H9 (cell line): ENCODE data around the gene PRTFDC1. TPM values are rescaled to one million over a fixed set of nuclear protein-coding genes. Genes with fewer than 3 reads are reported as not detected.

ENCODE experiments used
- DNase-seq: peaks from one replicate; pipeline ENCODE4 v3.0.0-alpha.2; 2017
- H2AFZ ChIP-seq: one replicate; pipeline ENCODE4 v1.6.1; 2013; ENCODE audit warnings: mild to moderate bottlenecking, low read length, control low read depth, moderate library complexity
- H2AK5ac ChIP-seq: 2 replicates; pipeline ENCODE4 v1.6.1; 2013; ENCODE audit warnings: low read length, control low read depth, mixed read lengths; ENCODE audit not compliant: insufficient read length
- H2BK120ac ChIP-seq: one replicate; pipeline ENCODE4 v1.6.1; 2013; ENCODE audit warnings: low read depth, mild to moderate bottlenecking, low read length, control low read depth, inconsistent platforms; ENCODE audit not compliant: poor library complexity, severe bottlenecking
- H2BK12ac ChIP-seq: 2 replicates; pipeline ENCODE4 v1.6.1; 2013; ENCODE audit warnings: low read length, control low read depth, mixed read lengths, low read depth; ENCODE audit not compliant: insufficient read length
- H2BK15ac ChIP-seq: 2 replicates; pipeline ENCODE4 v1.6.1; 2013; ENCODE audit warnings: low read depth, low read length, control low read depth
- H2BK20ac ChIP-seq: one replicate; pipeline ENCODE4 v1.6.1; 2013; ENCODE audit warnings: low read depth, mild to moderate bottlenecking, low read length, control low read depth, inconsistent platforms; ENCODE audit not compliant: poor library complexity, severe bottlenecking
- H2BK5ac ChIP-seq: 2 replicates; pipeline ENCODE4 v1.6.1; 2013; ENCODE audit warnings: low read length, control low read depth, mixed read lengths; ENCODE audit not compliant: insufficient read length
- H3K14ac ChIP-seq: 2 replicates; pipeline ENCODE4 v1.6.1; 2013; ENCODE audit warnings: low read length, control low read depth; ENCODE audit not compliant: insufficient read depth
- H3K18ac ChIP-seq: 2 replicates; pipeline ENCODE4 v1.6.1; 2013; ENCODE audit warnings: low read depth, mild to moderate bottlenecking, mixed read lengths, low read length, control low read depth; ENCODE audit not compliant: insufficient read length
- H3K23ac ChIP-seq: 2 replicates; pipeline ENCODE4 v1.6.1; 2013; ENCODE audit warnings: low read length, control low read depth, mixed read lengths, low read depth; ENCODE audit not compliant: insufficient read length
- H3K23me2 ChIP-seq: 2 replicates; pipeline ENCODE4 v1.6.1; 2013; ENCODE audit warnings: low read depth, mild to moderate bottlenecking, mixed read lengths, low read length, control low read depth; ENCODE audit not compliant: insufficient read length, poor library complexity, severe bottlenecking
- H3K27ac ChIP-seq: 2 replicates; pipeline ENCODE4 v1.5.1; 2013; ENCODE audit warnings: low read length, control low read depth, mixed read lengths, low read depth; ENCODE audit not compliant: insufficient read length
- H3K27me3 ChIP-seq: 2 replicates; pipeline ENCODE4 v1.6.1; 2013; ENCODE audit warnings: low read length, control low read depth, inconsistent platforms; ENCODE audit not compliant: insufficient read depth
- H3K4ac ChIP-seq: 2 replicates; pipeline ENCODE4 v1.6.1; 2013; ENCODE audit warnings: low read depth, mild to moderate bottlenecking, control low read depth, inconsistent platforms, low read length, moderate library complexity
- H3K4me1 ChIP-seq: 2 replicates; pipeline ENCODE4 v1.6.1; 2013; ENCODE audit warnings: low read length, control low read depth, inconsistent platforms; ENCODE audit not compliant: insufficient read depth
- H3K4me2 ChIP-seq: 2 replicates; pipeline ENCODE4 v1.6.1; 2013; ENCODE audit warnings: low read length, control low read depth, mixed read lengths; ENCODE audit not compliant: insufficient read length, insufficient read depth
- H3K56ac ChIP-seq: 2 replicates; pipeline ENCODE4 v1.6.1; 2013; ENCODE audit warnings: low read depth, mild to moderate bottlenecking, mixed read lengths, low read length, control low read depth; ENCODE audit not compliant: insufficient read length
- H3K79me1 ChIP-seq: 2 replicates; pipeline ENCODE4 v1.6.1; 2013; ENCODE audit warnings: low read depth, mild to moderate bottlenecking, moderate library complexity, low read length, control low read depth, inconsistent platforms; ENCODE audit not compliant: insufficient read depth, poor library complexity, severe bottlenecking
- H3K79me2 ChIP-seq: 2 replicates; pipeline ENCODE4 v1.6.1; 2013; ENCODE audit warnings: low read length, control low read depth, inconsistent platforms; ENCODE audit not compliant: insufficient read depth
- H3K9ac ChIP-seq: 2 replicates; pipeline ENCODE4 v1.6.1; 2013; ENCODE audit warnings: low read length, control low read depth, mixed read lengths; ENCODE audit not compliant: insufficient read length; ENCODE audit errors: extremely low read depth
- H3K9me3 ChIP-seq: one replicate; pipeline ENCODE4 v1.6.1; 2013; ENCODE audit warnings: low read depth, low read length, inconsistent platforms; ENCODE audit not compliant: control insufficient read depth
- H3T11ph ChIP-seq: one replicate; pipeline ENCODE4 v1.6.1; 2013; ENCODE audit warnings: mild to moderate bottlenecking, low read length, control low read depth, inconsistent platforms
- H4K20me1 ChIP-seq: one replicate; pipeline ENCODE4 v1.6.1; 2013; ENCODE audit not compliant: control insufficient read depth, insufficient read length, insufficient read depth
- H4K5ac ChIP-seq: 2 replicates; pipeline ENCODE4 v1.6.1; 2013; ENCODE audit warnings: low read depth, mild to moderate bottlenecking, mixed read lengths, low read length, control low read depth; ENCODE audit not compliant: insufficient read length
- H4K8ac ChIP-seq: replicated peaks from 2 replicates; pipeline ENCODE4 v1.6.1; 2013; ENCODE audit warnings: low read length, control low read depth, mixed read lengths, low read depth; ENCODE audit not compliant: insufficient read length
- H4K91ac ChIP-seq: 2 replicates; pipeline ENCODE4 v1.6.1; 2013; ENCODE audit warnings: low read depth, mild to moderate bottlenecking, moderate library complexity, mixed read lengths, low read length, control low read depth; ENCODE audit not compliant: insufficient read length
- H3K27ac Mint-ChIP-seq, 3 experiments: 2 replicates in 2 of 3; 3 replicates in 1 of 3; pipeline ENCODE4 v1.8.0; 2020 to 2021; ENCODE audit warnings: mixed read lengths in 3 of 3, mild to moderate bottlenecking in 1 of 3, moderate library complexity in 1 of 3
- H3K27me3 Mint-ChIP-seq: 2 replicates; pipeline ENCODE4 v1.8.0; 2021; ENCODE audit warnings: low read depth, mild to moderate bottlenecking, moderate library complexity, mixed read lengths
- H3K36me3 Mint-ChIP-seq, 3 experiments: 2 replicates in 2 of 3; 3 replicates in 1 of 3; pipeline ENCODE4 v1.8.0; 2020 to 2021; ENCODE audit warnings: low read depth in 3 of 3, mixed read lengths in 3 of 3; ENCODE audit not compliant: insufficient read depth in 1 of 3
- H3K4me1 Mint-ChIP-seq, 2 experiments: 2 replicates each; pipeline ENCODE4 v1.8.0; 2020; ENCODE audit warnings: mixed read lengths in 2 of 2
- H3K4me3 Mint-ChIP-seq, 2 experiments: 2 replicates in 1 of 2; 3 replicates in 1 of 2; pipeline ENCODE4 v1.8.0; 2020 to 2021; ENCODE audit warnings: mild to moderate bottlenecking in 2 of 2, mixed read lengths in 2 of 2, moderate library complexity in 1 of 2
- H3K9me3 Mint-ChIP-seq, 2 experiments: 2 replicates in 1 of 2; 3 replicates in 1 of 2; pipeline ENCODE4 v1.8.0; 2020; ENCODE audit warnings: mild to moderate bottlenecking in 2 of 2, mixed read lengths in 2 of 2, moderate library complexity in 1 of 2
- CTCF ChIP-seq: fragments of 200-600 bp; sonication (generic); conservative IDR thresholded peaks from 3 replicates; pipeline ENCODE4 v1.8.0; 2021; ENCODE audit warnings: antibody characterized with exemption, mild to moderate bottlenecking
- WGBS: extraction: QIAGEN DNeasy Blood & Tissue Kit; methylation state at CpG from one replicate; pipeline ENCODE4 v1.1.7; 2013; ENCODE audit warnings: missing lambda C conversion rate, low lambda C conversion rate, mixed read lengths; ENCODE audit not compliant: insufficient read length; ENCODE audit errors: extremely low coverage; 5-methylcytosine and 5-hydroxymethylcytosine counted together
- total RNA-seq: library from RNA; stranded (reverse); gene quantifications from 2 replicates; pipeline ENCODE4 v1.2.1, GENCODE V29; 2021

Gene PRTFDC1
- total RNA-seq, 1 experiment from 2014 or later = 7.5 TPM

DNA sequence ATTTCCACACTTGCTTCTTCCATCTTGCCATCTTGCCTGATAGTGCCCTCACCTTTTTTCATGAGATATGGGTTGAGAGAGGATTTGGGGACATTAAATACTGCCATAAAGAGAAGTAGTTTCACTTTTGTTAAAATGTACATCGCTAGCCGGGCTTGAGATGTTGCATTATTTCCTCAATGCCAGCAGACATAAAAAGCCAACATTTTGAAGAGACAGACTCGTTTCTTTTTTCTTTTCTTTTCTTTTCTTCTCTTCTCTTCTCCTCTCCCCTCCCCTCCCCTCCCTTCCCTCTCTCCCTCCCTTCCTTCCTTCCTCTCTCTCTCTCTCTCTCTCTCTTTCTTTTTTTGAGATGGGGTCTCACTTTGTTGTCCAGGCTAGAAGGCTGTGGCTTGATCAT is 45.6 kb upstream of the PRTFDC1 start:
- no peak overlapping the region for H3K9ac ChIP-seq
- H3K9me3 ChIP-seq = no peaks in the 10 kb centered on the region
- no peak overlapping the region for H2AFZ ChIP-seq
- Mint-ChIP-seq H3K36me3 (no peaks in the 10 kb centered on the region), H3K4me1 (no peaks in the 10 kb centered on the region), H3K4me3 (no peak overlapping the region), H3K27ac (no peak overlapping the region), H3K9me3 (peaks cover 6 to 7% of the 10 kb centered on the region in 2 experiments; a peak in 4 of 5 replicates), H3K27me3 (no peaks in the 10 kb centered on the region)
- no peaks in the 10 kb centered on the region for H3K23me2 ChIP-seq
- H3K56ac ChIP-seq = no peak overlapping the region
- no peak for TF ChIP-seq CTCF
- H2BK120ac ChIP-seq = no peak overlapping the region
- no peak overlapping the region for H3K18ac ChIP-seq
- H3K23ac ChIP-seq = no peak overlapping the region
- H4K91ac ChIP-seq = no peak overlapping the region
- H2BK5ac ChIP-seq = no peak overlapping the region
- no peak overlapping the region for H2BK12ac ChIP-seq
- H3T11ph ChIP-seq = no peak overlapping the region
- no peak overlapping the region for H2AK5ac ChIP-seq
- no peaks in the 10 kb centered on the region for H4K20me1 ChIP-seq
- H3K4me1 ChIP-seq = no peaks in the 10 kb centered on the region
- no peak overlapping the region for H4K5ac ChIP-seq
- WGBS = no CpG with 5 or more reads among the region's 3 CpGs
- H3K4ac ChIP-seq = no peak overlapping the region
- H3K79me1 ChIP-seq = no peaks in the 10 kb centered on the region
- H2BK15ac ChIP-seq = no peak overlapping the region
- no peaks in the 10 kb centered on the region for H3K27me3 ChIP-seq
- H3K14ac ChIP-seq = no peak overlapping the region
- H3K27ac ChIP-seq = no peak overlapping the region
- no peak overlapping the region for H3K4me2 ChIP-seq
- no peak overlapping the region for H2BK20ac ChIP-seq
- no peak for DNase-seq
- H4K8ac ChIP-seq = no peak overlapping the region
- H3K79me2 ChIP-seq = no peaks in the 10 kb centered on the region
